Raji (cell line): ENCODE data around the gene SDC3.

Experiments
- POLR2A ChIP-seq: IDR thresholded peaks from 2 replicates; pipeline ENCODE4 v1.6.1; 2011; ENCODE audit warnings: low read depth, low read length, control low read depth; ENCODE audit not compliant: insufficient read depth

SDC3 gene

GRCh38 chr1:30912224-30912623, 3.7 kb upstream of the SDC3 start:
- TF ChIP-seq POLR2A: no peak

- no peak for TF ChIP-seq POLR2A
Measured at GRCh38 chr1:30911059-30911954, 2.7 kb upstream of the SDC3 start.

GRCh38 chr1:30909365-30910068, 959 bp upstream of the SDC3 start:
- TF ChIP-seq POLR2A: no peak

- no peak for TF ChIP-seq POLR2A
Measured at GRCh38 chr1:30908316-30908695, 252 bp downstream of the SDC3 start.

GRCh38 chr1:30907481-30908315, 860 bp downstream of the SDC3 start:
- TF ChIP-seq POLR2A: no peak

- TF ChIP-seq POLR2A: no peak
Measured at GRCh38 chr1:30906631-30907441, 1.7 kb downstream of the SDC3 start.

- no peak for TF ChIP-seq POLR2A
Measured at GRCh38 chr1:30905916-30906620, 2.5 kb downstream of the SDC3 start.

- no peak for TF ChIP-seq POLR2A
Measured at GRCh38 chr1:30905403-30905802, 3.2 kb downstream of the SDC3 start.

- no peak for TF ChIP-seq POLR2A
Measured at GRCh38 chr1:30904962-30905335, 3.6 kb downstream of the SDC3 start.

- TF ChIP-seq POLR2A: no peak
Measured at GRCh38 chr1:30904191-30904961, 4.2 kb downstream of the SDC3 start.

GRCh38 chr1:30903343-30904034, 5.1 kb downstream of the SDC3 start:
- no peak for TF ChIP-seq POLR2A

GRCh38 chr1:30902593-30903290, 5.8 kb downstream of the SDC3 start:
- no peak for TF ChIP-seq POLR2A
